HG03196 (cell line): ENCODE data around the gene LRP1B.

Source experiments
- ATAC-seq: cut with Tn5 transposase; IDR thresholded peaks from one replicate; pipeline ENCODE4 v1.9.1; 2021; ENCODE audit not compliant: unreplicated experiment

LRP1B gene

GRCh38 chr2:142042536-142043199 lies 88.1 kb downstream of the LRP1B start:
- no peak for ATAC-seq

DNA sequence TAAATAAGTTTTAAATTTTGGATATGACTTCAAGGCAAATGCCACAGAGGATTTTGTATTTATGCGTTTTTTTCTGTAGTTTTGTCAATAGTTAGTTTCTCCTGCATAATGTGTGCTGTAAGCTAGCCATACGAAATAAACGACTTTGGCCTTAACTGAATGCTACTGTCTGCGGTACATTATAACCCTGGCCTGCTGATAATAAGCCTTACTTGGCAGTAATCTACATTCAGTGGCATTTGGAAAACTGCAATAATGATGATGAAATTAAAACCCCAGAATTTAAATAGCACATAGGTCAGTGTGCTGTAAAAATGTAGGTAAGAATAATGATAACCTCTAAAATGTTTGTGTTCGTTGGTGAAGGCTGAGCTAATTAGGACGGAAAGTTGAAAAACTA lies 88.8 kb downstream of the LRP1B start:
- no peak for ATAC-seq

- no peak for ATAC-seq
These were observed 89.7 kb downstream of the LRP1B start for GRCh38 chr2:142041105-142041504.

- no peak for ATAC-seq
These were observed 90.3 kb downstream of the LRP1B start for GRCh38 chr2:142040556-142040955.

GRCh38 chr2:142038826-142039225 lies 92.0 kb downstream of the LRP1B start:
- no peak for ATAC-seq

DNA sequence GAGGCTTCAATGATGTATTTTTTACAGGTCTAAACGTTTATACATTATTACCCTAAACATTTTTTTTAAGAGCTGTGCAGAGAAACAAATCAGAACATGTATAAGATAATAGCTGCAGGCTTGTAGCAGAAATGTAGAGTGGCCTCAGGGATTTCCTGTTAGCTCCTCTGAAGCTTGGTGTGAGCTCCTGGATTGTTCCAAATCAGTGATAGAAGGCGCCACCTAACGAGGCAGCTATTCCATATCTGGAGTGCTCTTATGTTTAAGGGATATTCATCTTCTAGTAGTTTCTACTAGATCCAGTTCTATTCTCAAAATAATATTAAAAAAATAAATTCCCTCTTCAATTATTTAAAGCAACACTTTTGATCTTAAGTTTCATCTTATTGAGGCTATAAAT lies 93.1 kb downstream of the LRP1B start:
- no peak for ATAC-seq

- no peak for ATAC-seq
These were observed 93.8 kb downstream of the LRP1B start for GRCh38 chr2:142037066-142037465.

GRCh38 chr2:142033393-142033792 lies 97.4 kb downstream of the LRP1B start:
- no peak for ATAC-seq

DNA sequence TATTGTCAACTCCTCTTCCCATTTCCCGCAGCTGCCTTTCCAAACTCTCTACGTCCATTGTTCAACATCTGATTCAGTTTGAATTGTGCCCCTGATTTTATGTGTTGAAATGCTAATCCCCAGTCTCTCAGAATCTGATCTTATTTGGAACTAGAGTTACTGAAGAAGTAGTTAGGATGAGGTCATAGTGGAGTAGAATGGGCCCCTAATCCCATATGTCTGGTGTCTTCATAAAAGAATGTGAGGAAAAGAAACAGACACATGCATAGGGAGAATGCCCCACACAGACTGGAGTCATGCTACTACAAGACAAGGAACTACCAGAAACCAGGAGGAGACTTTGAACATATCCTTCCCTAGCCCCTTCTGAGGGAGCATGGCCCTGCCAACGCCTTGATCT lies 99.2 kb downstream of the LRP1B start:
- no peak for ATAC-seq

DNA sequence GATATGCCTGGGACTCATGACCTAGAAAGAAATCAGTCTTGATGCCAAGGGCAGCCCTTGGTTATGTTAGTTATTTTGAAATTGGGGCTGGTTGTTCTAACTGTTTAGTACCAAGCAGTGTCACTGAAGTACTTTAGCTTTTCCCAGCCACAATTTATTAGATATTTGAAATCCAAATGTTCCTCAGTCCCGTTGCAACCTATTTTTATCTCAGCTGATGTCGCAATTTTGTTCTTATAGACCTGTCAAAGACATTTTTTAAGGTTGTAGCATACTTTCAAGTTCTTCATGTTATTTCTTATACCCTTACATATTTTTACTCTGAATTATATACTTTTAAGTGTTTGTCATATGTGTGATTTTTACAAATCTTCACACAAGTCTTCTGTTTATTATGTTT lies 100.1 kb downstream of the LRP1B start:
- no peak for ATAC-seq

- ATAC-seq: no peak
These were observed 100.8 kb downstream of the LRP1B start for GRCh38 chr2:142029974-142030373.

DNA sequence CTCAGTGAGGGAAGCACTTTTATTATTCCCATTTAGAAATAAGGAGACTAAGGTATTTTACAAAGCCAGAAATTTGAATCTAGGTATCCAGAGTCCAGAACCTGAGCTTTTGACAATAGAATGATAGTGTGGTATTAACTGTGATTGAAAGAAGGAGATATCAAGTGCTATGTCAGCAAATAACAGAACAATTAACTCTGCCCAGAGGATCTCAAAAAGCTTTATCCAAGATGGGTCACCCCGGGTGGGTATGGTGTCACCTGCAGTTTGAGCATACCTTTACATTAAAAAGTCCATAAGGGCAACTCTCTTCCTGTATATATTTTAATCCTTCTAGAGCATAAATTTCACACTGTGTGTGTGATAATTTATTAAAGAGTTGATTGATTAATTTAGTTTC lies 105.4 kb downstream of the LRP1B start:
- no peak for ATAC-seq

GRCh38 chr2:142020368-142020767 lies 110.4 kb downstream of the LRP1B start:
- no peak for ATAC-seq

DNA sequence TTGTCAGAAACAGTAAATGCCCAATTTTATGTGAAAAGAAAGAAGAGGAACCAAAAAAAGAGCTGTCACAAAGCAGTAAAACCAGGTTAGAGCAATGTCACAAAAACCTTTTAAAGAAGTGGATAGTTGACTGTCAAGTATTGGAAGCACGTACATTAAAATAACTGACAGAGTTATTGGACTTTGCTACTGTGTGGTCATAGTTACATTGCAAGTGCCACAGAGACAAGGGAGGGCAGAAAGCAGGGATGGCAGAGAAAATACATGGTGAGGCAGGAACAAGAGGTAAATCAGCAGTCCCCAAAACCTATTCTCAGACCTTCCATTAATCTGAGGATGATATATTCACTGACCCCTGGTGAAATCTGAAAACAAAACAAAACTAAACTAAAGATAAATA lies 116.3 kb downstream of the LRP1B start:
- no peak for ATAC-seq

- ATAC-seq: no peak
These were observed 118.0 kb downstream of the LRP1B start for GRCh38 chr2:142012797-142013196.

DNA sequence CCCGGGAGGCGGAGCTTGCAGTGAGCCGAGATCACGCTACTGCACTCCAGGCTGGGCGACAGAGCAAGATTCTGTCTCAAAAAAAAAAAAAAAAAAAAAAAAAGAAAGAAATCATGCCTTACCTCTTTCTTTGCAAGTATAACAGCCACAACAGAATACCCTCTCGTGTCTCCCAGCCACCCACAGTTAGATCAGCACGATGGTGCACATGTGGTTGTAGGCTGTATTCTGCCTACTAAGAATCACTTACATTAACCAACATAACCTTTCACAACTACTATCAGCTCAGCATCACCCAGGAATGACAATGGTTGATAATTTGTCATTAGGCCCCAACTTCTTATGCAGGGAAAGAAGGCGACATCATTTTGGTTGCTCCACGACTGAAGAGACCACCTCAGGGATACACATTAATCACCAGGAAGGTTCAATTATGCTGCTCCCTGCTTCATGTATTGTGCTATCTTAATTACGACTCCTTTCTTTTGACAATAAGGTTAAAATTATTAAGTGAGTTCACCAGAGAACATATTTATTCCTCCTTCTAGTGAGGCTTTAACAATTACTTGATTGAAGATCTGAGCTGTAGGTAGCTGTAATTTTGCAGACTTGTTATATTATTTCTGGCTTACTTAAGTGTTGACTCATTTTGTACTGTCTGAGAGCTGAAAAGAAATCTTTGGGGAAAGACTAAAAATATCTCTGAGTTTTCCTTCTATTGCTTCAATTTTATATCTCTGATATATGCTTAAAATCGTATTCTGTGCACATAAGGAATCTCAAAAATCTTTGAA lies 120.1 kb downstream of the LRP1B start:
- no peak for ATAC-seq

DNA sequence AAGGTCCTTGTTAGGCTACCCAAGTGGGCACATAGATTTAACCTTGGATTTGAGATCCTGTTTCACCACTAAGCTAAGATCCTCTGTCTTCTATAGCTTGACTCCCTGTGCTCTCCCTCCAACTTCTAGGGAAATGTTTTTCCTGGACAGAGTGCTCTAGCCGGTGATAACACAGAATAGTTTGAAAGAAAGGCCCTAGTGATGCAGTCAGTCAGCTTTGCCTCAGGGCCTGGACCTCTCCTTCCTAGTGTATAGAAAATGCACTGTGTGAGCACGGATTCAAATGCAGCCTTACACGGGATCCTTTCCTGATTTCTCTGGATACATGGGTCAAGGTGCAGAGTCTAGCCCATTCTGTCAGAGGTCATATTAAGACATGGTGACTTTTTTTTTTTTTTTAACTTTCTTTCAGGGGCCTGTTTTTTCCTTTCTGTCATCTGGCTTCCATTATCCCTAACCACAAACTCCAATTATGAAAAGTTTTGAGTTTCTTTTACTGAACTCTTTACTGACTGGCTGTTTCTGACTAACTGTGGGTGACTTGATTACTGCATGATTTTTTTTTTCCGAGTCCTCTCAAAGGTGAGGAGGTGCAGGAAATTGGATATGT lies 122.6 kb downstream of the LRP1B start:
- no peak for ATAC-seq

- no peak for ATAC-seq
These were observed 136.8 kb downstream of the LRP1B start for GRCh38 chr2:141994066-141994465.

DNA sequence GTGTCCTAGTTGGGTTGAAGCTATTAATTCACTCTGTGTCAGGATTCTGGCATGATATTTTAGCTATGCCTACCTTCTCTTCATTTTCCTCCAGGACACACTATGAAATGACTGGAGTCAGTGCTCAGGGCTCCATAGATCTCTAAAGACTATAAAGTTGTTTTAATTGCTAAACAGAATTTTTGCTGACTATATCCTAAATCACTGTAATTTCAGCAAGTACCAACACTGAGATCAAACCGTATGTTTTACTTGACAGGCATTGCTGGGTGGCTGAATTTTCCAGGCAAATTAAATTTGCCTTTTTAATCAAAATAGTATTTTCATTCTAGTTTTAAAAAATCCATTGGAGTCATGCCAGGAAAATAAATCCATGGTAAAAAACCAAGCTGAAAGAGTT lies 138.1 kb downstream of the LRP1B start:
- no peak for ATAC-seq

- ATAC-seq: no peak
These were observed 162.4 kb downstream of the LRP1B start for GRCh38 chr2:141968433-141968832.

- no peak for ATAC-seq
These were observed 162.8 kb downstream of the LRP1B start for GRCh38 chr2:141967980-141968379.

GRCh38 chr2:141967503-141967902 lies 163.3 kb downstream of the LRP1B start:
- ATAC-seq: no peak
